DOHH2 (cell line): ENCODE results near the gene ITPKC.

Experiments used
- EZH2phosphoT487 ChIP-seq: fragments of 200-600 bp; sonication (generic); IDR thresholded peaks from 2 replicates; pipeline ENCODE4 v1.6.1; 2017; ENCODE audit warnings: borderline replicate concordance, mild to moderate bottlenecking, antibody characterized with exemption, low read length, moderate library complexity, mixed read lengths
- TF ChIP-seq, protein P1 (sequence below): fragments of 200-600 bp; sonication (generic); IDR thresholded peaks from one replicate; pipeline ENCODE4 v1.5.1; 2014; ENCODE audit warnings: antibody characterized with exemption, mild to moderate bottlenecking, low read depth, low read length; ENCODE audit not compliant: poor library complexity, severe bottlenecking

DNA sequence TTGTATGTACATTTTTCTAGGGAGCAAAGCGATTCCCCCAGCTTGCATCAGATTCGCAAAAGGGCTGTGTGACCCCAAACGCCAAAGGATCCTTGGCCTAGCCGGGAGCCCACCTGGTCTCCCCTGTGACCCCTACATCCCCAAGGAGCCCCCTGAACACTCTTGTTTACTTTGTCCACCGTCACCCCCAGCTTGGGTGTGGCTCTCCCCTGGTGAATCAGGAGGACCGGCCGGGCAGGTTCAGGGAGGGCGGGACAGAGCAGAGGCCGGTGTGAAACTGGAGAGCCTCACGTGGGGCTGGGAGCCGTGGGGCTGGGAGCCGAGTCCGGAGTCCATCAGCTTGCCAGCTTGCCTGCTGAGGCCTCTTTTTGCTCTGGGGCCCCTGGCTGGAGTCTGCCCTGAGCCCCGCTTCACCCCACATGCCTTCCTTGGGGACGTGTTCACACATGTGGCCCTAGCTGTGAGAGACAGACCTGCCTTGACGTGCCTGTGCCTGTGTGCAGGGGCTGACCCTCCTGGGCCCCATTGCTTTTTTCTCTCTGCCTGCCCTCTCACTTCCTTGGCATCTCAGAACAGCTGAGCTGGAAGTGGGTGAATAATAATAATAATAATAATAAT, 2.0 kb downstream of the ITPKC start:
- TF ChIP-seq EZH2phosphoT487 = no peak
- TF ChIP-seq, protein P1, sequence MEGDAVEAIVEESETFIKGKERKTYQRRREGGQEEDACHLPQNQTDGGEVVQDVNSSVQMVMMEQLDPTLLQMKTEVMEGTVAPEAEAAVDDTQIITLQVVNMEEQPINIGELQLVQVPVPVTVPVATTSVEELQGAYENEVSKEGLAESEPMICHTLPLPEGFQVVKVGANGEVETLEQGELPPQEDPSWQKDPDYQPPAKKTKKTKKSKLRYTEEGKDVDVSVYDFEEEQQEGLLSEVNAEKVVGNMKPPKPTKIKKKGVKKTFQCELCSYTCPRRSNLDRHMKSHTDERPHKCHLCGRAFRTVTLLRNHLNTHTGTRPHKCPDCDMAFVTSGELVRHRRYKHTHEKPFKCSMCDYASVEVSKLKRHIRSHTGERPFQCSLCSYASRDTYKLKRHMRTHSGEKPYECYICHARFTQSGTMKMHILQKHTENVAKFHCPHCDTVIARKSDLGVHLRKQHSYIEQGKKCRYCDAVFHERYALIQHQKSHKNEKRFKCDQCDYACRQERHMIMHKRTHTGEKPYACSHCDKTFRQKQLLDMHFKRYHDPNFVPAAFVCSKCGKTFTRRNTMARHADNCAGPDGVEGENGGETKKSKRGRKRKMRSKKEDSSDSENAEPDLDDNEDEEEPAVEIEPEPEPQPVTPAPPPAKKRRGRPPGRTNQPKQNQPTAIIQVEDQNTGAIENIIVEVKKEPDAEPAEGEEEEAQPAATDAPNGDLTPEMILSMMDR = no peak
